ENCODE measurements around the gene KCNQ2.

Gene KCNQ2

DNA sequence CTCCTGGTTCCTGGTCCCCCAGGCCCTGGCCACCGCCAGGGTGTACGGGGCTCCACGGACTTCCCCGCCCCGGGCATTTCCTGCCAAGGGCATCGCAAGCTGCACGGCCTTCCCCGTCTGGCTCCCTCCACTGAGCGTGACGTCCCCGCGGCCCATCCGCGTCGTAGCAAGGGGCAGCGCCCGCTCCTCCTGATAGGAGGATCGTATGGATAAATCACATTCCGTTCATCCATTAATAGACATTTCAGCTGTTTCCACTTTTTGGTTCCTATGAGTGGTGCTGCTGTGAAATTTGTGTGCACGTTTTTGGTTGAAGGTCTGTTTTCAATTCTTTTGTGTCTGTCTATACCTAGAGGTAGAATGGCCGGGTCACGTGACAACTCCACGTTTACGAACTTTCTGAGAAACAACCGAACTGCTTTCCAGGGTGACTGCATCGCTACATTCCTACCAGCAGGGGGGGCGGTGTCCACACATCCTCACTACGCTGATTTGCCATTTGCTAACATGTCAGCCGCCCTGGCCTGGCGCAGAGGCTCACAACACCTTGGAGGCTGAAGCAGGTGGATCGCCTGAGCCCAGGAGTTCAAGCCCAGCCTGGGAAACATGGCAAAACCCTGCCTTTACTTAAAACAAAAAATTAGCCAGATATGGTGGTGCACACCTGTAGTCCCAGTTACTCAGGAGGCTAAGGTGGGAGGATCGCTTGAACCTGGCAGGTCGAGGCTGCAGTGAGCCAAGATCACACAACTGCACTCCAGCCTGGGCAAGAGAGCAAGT, 37.7 kb downstream of the KCNQ2 start:
- peak; percentile 70 for DNase-seq (ENCODE audit: low spot score)

DNA sequence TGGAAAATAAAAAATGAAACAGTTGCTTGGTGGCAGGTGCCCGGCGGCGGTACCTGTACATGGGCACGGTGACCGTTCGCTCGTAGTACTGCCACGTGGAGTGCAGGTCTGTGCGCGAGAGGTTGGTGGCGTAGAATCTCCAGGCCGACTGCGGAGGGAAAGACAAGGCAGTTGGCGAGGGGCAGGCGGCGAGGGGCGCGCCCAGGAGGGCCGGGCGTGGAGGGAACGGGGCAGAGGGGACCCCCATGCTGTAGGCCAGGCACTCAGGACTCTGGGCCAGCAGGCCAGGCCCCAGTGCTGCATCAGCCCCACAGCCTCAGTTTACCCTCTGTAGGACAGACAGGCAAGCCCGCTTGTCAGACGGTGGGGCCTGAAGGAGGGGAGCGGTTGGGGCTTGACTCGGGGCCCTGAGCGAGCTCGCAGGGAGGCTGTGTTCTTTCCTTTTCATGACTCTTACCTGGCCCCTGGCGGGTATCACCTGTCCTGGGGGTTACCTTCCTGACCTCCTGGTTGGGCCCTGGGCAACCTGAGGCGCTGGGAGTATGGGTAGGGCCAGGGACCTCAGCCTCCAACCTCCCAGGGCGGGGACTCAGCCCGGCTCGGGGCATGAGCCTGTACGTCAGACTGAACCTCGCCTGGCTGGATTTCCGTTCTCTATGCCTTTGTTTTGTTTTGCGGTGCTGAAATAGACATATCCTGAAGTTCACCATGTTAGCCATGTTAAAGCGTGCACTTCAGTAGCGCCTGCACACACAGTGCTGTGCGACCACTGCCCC, 38.5 kb downstream of the KCNQ2 start:
- no peak for DNase-seq (ENCODE audit: low spot score)

DNA sequence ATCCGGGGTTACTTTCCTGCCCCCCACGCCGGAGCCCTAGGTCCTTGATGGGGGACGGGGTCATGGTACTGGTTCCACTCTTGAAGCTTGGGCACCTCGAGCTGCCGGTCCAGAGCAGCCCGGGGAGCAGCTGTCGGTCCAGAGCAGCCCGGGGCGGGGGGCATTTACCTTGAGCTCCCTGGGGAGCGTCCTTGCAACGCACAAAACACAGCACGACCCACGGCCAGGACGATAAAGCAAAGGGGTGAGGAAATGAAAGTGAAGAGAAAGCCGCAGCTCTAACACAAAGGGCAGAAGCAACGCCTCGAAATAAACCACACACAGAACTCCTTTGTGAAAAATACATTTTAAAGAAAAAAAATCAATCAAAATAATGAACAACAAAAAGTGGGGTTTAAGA, 39.1 kb downstream of the KCNQ2 start:
- DNase-seq (ENCODE audit: low spot score) = no peak

DNA sequence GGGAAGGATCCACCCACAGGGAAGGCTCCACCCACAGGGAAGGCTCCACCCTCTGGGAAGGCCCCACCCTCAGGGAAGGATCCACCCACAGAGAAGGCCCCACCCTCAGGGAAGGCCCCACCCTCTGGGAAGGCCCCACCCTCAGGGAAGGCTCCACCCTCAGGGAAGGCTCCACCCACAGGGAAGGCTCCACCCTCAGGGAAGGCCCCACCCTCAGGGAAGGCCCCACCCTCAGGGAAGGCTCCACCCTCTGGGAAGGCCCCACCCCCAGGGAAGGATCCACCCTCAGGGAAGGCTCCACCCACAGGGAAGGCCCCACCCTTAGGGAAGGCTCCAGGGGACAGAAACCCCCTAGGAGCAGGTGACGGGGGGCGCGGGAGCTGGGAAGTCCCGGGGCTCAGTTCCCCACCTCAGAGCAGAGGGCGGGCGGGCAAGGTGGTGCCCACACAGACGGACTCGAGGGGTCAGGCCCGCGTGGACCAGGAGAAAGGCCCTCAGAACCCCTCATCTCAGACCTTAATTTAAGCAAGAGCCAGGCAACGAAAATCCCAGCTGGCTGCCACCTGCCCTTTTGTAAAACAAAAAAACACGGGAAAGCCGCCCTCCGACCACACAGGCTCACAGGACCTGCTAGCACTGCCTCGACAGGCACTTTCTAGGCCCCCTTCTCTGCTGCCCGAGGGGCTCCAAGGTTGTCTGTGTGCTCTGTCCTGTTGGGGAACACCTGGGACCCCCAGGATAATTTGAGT, 39.7 kb downstream of the KCNQ2 start:
- DNase-seq (ENCODE audit: low spot score) = no peak

DNA sequence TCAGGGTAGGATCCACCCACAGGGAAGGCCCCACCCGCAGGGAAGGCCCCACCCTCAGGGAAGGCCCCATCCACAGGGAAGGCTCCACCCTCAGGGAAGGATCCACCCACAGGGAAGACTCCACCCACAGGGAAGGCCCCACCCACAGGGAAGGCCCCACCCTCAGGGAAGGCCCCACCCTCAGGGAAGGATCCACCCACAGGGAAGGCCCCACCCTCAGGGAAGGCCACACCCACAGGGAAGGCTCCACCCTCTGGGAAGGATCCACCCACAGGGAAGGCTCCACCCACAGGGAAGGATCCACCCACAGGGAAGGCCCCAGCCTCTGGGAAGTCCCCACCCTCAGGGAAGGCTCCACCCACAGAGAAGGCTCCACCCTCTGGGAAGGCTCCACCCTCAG, 40.5 kb downstream of the KCNQ2 start:
- DNase-seq (ENCODE audit: low spot score) = no peak

DNA sequence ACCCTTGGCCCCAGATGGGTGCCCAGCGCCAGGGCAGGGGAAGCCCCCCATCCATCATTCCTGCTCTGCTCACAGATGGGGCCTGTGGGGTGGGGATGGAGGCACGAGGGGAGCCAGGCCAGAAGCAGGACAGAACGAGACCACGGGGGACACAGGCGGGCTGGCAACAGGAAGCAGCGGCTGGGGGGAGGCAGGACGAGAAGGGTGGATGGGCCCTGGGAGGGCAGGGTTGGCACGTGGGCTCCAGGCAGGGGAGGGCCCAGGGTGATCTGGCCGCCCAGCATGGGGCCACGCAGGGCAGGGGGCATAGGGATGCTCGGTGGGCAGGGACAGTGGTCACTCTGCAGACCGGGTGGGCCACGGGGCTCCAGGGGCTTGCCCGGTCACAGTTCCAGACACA, 41.6 kb downstream of the KCNQ2 start:
- no peak for DNase-seq (ENCODE audit: low spot score)

DNA sequence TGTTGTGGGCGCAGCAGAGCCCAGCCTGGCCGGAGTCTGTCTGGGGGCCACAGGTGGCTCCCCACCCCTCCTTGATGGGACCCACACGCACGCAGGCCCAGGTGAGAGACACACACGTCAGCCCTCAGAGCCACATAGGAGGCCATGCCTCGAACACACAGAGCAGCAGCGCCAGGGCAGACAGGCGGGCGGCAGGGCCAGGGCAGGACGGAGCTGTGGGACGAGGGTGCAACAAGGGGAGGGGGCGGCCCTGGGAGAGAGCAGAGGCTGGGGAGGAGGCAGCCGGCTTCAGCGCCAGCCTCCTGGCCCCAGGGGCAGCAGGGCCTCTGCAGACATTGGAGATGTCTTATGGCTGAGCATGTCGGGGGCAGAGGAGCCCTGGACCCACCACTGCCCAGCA, 42.5 kb downstream of the KCNQ2 start:
- DNase-seq (ENCODE audit: low spot score) = no peak

DNA sequence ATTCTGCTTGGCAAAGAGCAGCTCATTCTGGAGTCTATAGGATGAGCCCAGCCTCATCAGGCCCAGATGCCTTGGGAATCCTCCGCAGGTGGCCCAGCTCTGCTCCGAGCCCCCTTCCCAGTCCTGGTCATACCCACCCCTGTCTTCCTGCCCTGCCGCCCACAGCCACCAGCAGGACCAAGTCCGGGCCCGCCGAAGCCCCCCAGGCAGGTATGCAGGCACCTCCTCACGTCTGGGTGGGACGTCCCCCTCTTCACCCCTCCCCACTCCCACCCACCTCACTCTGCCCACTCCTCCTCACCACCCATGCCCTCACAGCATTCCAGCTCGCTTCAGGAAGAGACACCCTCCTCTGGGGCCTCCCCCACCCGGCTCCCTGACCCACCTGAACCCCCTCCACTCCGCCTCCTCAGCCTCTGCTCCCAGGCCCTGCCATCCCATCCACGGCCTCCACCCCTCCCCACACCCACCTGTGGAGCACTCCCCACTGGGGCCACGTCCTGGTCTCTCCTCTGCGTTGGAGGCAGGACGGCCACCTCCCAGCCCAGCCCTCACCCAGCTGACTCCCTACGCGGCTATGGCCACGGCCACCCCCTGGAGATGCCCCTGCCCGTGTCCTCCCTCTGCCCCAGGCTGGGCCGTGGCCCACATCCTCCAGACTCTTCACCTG, 43.4 kb downstream of the KCNQ2 start:
- DNase-seq (ENCODE audit: low spot score) = no peak

DNA sequence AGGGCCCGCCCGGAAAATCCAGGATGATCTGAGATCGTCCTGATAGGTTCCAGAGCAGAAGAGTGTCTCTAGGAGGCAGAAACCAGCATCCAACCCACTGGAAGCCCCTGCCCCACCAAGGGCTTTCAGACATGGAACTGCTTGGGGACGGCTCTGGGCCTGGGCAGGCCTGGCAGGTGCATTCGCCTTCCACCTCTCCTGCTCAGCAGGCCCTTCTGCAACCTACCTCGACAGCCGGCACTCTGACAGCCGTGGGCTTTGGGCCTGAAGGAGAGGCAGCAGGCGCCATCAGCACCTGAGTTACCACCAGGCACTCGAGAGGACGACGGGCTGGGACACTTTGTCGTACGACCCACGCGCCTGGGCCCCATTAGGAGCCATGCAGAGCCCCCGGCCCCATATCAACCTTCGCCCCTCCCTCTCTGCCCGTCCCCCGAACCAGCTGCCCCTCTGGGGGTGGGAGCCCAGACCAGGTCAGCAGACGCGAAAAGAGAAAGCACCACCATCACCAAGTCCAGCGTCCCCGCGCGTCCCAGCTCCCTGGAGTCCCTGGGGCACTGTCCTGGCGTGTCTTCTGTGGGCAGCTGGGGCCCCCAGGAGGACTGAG, 44.6 kb downstream of the KCNQ2 start:
- no peak for DNase-seq (ENCODE audit: low spot score)

DNA sequence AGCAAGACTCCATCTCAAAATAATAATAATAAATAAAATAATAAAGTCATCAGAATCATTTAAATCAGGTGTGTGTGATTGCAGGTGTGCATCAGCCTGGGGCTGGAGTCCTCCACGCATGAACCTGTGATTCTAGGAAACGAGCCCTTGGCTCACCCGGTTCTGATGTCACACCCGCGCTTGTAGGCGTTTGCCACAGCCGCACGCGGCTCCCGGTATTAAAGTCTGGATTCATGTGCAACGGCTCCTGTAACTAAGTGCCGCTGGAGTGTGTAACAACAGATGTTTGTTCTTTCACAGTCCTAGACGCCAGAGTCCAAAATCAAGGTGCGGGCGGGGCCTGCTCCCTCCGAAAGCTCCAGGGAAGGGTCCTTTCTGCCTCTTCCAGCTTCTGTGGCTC, 45.2 kb downstream of the KCNQ2 start:
- no peak for DNase-seq (ENCODE audit: low spot score)

DNA sequence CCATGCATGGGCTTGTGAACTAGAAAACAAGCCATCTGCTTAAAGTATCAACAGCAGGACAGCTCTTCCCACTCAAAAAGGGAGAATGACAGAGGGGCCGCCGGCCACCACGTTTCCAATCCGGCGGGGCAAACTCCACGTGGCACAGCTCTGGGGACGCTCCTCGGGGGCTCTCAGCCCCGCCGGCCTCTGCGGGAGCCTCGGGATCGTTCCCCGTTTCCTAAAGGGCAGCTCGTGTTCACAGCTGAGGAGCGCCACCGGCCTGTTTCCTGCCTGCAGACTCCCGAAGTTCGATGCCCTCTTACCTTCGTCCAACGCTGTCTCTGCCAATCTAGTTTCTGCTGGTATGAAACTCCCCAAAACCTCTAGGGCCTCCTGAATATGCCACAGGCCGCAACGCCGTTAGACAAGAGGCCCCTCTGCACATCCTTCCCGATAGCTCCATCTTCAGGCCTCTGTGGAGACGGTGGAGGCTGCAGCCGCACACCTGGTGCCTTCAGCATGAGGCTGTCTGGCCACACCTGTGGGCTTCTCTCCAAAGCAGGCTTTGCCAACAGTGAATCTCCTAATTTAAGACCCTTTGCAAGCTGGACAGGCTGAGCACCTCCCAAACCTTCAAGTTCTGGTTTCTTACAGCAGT, 46.5 kb downstream of the KCNQ2 start:
- DNase-seq (ENCODE audit: low spot score) = no peak

DNA sequence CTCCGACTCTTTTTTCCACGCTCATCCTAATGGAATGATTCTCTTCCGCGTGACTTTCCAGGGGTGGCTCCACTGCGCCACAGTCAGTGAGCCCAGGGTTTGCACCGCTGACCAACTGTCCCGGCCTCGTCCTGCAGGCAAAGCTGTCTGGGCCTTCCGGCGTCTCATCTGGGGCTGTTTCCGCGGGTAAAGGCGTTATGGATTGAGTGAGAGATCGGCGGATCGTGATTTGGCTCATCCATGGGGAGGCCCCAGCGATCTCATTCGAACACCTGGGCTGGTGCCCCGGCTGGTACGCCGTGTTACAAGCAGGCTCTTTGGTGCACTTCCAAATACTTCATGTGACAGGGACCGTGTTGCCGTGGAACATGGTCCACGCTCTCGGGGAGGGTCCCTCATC, 47.8 kb downstream of the KCNQ2 start:
- DNase-seq (ENCODE audit: low spot score) = no peak

DNA sequence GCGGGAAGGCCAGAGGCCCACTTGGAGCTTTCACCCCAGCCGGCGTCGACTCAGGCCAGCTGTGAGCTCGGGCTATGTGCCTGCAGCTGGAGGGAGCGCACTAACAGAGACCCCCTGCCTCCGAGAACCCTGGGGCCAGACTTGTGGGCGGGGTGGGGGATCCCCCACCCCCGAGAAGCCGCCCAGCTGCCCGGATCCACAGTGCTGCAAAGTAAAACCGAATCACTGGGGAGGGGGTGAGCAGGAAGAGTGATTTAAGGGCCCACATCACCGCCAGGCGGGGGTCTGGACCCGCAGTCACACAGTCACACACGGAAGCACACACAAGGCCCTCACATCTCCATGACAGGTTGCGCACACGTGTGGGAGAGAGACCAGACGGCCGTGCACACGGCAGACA, 48.7 kb downstream of the KCNQ2 start:
- no peak for DNase-seq (ENCODE audit: low spot score)

DNA sequence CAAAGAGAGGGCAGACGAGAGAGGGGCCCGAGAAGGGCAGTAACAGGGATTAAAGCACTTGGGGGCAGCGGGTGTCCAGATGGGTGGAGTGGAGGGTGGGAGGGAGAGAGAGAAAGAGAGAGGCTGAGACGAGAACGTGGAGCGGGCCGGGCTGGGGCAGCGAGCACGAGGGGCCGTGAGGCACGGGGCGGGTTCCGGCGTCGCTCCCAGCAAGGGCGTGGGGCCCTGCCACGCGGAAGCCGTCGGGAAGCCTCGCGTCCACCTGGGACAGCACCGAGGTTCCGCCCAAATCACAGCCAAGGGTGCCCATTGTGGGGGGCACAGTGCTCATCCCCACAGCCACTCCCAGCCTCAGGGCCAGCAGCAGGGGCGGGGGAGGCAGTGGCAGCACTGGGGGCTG, 49.8 kb downstream of the KCNQ2 start:
- DNase-seq (ENCODE audit: low spot score) = no peak

DNA sequence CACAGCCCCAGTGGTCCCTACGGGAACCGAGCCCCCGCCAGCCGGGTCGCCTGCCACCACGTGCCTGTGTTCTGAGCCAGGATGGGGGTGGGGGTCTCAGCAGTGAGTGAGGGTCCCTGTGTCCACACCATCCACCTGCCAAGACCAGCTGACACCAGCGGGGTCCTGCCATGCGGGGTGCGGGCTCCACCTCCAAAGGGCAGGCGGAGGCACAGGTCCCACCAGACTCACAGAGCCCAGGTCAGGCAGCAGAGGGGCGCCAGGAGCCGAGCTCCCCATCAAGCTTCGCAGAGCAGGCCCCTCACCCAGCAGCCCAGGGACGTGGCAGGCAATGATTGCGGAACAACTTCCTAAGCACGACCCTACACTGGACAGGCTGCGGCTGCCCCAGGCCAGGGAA, 50.5 kb downstream of the KCNQ2 start:
- DNase-seq (ENCODE audit: low spot score) = no peak

DNA sequence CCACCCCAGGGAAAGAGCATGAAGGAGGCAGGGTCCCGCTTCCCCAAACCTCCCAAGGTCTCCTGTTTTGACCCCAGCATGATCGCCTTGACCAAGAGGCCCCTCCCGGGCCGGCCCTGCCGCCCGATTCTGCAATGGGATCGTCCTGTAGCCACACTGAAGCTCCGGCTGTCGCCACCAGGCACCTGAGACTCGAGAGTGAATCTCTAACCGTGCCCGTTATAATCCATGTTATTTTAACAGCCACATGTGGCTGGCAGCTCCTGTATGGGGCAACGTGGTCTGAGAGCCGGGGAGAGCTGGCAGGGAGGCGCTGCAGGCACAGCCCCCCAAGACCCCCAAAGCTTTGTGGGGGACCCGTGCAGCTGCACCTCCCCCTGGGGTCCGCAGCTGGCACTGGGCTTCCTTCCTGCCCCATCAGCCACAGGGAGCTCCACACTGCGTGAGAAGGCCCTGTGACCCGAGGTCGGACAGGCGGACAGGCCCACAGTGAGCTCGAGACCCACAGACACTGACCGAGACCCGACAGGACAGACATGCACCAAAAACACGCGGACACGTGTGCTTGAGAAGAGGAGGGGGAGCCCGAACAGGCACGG, 51.3 kb downstream of the KCNQ2 start:
- DNase-seq (ENCODE audit: low spot score) = no peak

DNA sequence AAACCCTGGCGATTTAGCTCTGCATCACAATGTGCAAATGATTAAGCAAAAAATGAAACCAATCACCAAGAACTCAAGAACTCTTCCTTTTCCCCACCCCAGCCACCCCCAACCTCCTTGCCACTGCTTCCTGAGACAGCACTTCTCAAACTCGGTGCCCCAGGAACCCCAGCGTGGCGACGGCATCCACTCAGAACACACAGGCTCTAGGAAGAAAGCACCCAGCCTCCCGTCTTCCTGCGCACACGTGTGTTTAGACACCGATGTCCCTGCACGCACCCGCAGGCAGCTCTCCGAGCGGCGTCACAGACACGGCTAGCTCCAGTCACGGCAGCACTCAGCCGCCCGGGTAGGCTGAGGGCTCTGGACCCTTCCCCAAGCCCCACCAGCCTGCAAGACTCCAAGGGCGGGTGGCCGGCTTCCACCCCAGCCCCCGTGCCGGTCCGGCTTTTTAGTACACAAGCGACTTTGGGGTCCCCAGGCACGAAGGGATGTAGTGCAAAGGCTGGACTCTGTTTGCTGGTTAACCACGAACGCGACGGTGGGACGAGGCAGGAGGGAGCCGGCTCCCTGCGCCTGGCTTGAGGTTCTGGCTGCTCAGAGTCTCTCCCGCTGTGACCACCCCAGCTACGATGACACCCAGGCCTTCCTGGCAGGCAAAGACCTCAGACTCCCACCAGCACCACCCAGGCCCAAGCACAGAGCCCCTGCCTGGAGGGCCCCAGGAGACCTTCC, 51.9 kb downstream of the KCNQ2 start:
- no peak for DNase-seq (ENCODE audit: low spot score)

DNA sequence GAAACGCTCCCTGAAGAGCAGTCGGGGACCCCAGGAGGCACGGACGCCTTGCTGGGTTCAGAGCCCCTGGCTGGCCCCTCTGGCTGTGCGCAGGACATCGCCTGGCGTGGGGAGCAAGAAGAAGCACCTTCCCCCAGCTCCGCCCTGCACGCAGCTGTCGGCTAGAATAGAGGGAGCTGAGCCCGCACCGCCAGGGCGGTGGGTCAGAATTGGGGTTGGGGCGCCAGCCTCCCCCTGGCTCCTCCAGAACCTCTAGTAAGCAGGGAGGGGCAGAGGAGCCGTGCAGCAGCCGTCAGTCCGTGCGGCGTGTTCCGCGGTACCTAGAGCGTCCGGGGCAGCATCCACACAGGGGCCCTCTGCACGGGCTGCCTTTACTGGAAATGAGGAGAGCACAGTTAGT, 53.2 kb downstream of the KCNQ2 start:
- no peak for DNase-seq (ENCODE audit: low spot score)

DNA sequence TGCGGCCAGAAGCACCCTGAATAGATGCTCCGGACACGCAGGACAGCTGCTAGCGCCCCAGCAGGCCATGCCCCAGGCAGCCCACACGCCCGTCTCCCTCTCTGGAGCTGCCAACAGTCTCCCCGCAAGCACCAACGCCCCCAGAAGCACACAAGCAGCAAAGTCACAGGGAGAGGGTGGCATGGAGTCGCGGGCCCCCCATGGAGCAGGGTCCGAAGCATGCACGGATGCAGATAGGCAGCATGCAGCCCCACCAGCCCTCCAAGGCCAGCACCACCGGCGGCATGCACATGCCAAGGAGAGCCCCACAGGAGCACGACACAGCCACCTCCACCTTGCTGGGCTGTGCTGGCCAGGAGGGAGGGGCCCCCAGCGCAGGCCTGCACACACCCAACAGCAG, 53.8 kb downstream of the KCNQ2 start:
- DNase-seq (ENCODE audit: low spot score) = no peak

DNA sequence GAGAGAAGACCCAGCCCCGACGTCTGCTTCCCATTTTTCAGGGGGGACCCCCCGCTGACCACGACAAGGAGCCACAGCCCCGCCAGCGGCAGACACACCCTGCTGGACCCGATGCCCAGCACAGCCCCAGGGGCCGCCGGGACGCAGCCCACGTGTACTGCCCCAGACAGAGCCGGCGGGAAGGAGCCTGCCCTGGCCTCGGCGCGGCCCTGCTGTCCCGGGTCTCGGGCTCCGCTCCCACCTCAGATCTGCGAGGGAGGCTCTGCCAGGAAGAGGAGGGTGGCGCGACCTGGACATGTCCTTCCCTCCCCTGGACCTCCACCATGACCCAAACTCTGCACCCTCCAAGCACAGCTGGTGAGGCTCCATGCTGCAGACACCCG, 54.7 kb downstream of the KCNQ2 start:
- DNase-seq (ENCODE audit: low spot score) = no peak

All from CD4-positive, alpha-beta T cell treated with Interleukin-6 at 100 ng/mL for 8 hours (primary cell).